MM.1S (cell line): ENCODE results near the gene GSTM4.

ENCODE experiments used
- EZH2 ChIP-seq: fragments of 300-600 bp; sonication (generic); optimal IDR thresholded peaks from 2 replicates; pipeline ENCODE3; 2017; ENCODE audit warnings: low read depth, mild to moderate bottlenecking, antibody characterized with exemption, low read length, mixed read lengths
- EZH2phosphoT487 ChIP-seq: fragments of 300-600 bp; sonication (generic); IDR thresholded peaks from 2 replicates; pipeline ENCODE4 v1.6.1; 2018; ENCODE audit warnings: antibody characterized with exemption, low read length
- TF ChIP-seq, protein P1 (sequence below): fragments of 300-600 bp; sonication (generic); IDR thresholded peaks from 2 replicates; pipeline ENCODE4 v1.5.1; 2016; ENCODE audit warnings: antibody characterized with exemption, low read length, mixed read lengths

DNA sequence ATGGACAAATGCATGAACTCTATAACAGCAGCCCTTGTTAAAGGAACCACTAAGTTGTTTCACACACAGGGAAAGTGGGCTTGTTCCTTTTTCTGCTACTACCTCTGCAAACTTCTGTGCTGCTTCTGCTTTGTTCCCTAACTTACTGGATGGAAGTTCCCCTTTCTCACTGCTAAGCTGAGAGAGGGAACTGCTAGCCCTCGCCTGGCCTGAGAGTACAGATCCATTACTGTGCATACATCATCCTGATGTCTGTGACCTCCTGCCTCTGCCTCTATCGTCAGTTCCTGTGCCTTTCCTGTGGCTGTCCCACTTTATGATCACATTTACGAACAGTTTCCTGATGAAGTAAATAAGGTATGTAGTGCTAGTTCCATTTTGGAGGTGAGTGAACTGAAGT is 40.0 kb upstream of the GSTM4 start:
- TF ChIP-seq, protein P1, sequence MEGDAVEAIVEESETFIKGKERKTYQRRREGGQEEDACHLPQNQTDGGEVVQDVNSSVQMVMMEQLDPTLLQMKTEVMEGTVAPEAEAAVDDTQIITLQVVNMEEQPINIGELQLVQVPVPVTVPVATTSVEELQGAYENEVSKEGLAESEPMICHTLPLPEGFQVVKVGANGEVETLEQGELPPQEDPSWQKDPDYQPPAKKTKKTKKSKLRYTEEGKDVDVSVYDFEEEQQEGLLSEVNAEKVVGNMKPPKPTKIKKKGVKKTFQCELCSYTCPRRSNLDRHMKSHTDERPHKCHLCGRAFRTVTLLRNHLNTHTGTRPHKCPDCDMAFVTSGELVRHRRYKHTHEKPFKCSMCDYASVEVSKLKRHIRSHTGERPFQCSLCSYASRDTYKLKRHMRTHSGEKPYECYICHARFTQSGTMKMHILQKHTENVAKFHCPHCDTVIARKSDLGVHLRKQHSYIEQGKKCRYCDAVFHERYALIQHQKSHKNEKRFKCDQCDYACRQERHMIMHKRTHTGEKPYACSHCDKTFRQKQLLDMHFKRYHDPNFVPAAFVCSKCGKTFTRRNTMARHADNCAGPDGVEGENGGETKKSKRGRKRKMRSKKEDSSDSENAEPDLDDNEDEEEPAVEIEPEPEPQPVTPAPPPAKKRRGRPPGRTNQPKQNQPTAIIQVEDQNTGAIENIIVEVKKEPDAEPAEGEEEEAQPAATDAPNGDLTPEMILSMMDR: no peak
- no peak for TF ChIP-seq EZH2phosphoT487
- no peak for TF ChIP-seq EZH2
